ENCODE results near the gene SMPD3.

GRCh38 chr16:68360547-68360946, 87.8 kb downstream of the SMPD3 start:
- TF ChIP-seq REST (IDR thresholded peaks at IDR 0.05; ENCODE audit: insufficient read depth in 1 of 2, low read depth in 2 of 2, low read length in 1 of 2) (no peak), CTCF (IDR thresholded peaks at IDR 0.05) (no peak), POLR2AphosphoS5 (IDR thresholded peaks at IDR 0.05; ENCODE audit: low read depth, low read length) (no peak), TCF7L2 (IDR thresholded peaks at IDR 0.05; ENCODE audit: low read depth, low read length) (no peak)
